Middle frontal gyrus (tissue), 1 donor: ENCODE results near the gene SLC5A1.
"Not testable (repeated sequence)": the region's sequence is repeated elsewhere in the genome, so short reads cannot be mapped to it uniquely, and the experiment has no call there.

ENCODE experiments used
- DNase-seq: peaks from one replicate; pipeline ENCODE4 v3.0.0-alpha.2; 2015; ENCODE audit warnings: low spot score; ENCODE audit errors: extremely low spot score

Gene SLC5A1

DNA sequence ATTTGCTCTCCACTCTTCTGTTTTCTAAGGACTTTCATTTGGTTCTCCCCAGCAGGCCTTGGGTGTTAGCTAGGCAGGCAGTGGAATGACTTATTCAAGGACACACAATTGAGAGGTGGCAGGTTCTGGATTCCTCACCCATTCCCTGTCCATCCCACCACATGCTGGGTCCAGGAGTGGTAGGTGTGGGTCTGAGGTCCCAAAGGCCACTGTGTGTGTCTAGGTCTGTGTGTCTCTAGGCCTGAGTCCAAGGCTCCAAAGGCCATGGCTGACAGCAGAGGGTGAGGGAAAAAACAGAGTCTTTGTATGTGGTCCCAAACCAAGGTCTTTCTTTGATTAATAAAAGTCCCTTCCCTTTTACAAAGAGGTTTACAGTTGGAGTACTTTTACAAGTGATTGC is 40.8 kb downstream of the SLC5A1 start:
- DNase-seq: no peak

DNA sequence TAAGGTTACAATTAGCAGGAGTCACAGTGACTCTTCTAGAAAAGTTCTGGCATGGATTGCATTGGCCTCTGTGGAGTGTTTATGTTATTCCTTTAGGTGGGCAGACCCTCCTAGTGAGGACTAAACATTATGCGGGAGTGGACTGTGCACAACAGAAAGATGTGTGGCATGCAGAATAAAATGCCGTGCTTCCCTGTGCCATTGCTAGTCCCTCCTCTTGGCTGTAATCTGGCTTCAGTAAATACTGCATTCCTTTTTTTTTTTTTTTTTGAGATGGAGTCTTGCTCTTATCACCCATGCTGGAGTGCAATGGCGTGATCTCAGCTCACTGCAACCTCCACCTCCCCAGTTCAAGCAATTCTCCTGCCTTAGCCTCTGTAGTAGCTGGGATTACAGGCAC is 45.0 kb downstream of the SLC5A1 start:
- no peak for DNase-seq

DNA sequence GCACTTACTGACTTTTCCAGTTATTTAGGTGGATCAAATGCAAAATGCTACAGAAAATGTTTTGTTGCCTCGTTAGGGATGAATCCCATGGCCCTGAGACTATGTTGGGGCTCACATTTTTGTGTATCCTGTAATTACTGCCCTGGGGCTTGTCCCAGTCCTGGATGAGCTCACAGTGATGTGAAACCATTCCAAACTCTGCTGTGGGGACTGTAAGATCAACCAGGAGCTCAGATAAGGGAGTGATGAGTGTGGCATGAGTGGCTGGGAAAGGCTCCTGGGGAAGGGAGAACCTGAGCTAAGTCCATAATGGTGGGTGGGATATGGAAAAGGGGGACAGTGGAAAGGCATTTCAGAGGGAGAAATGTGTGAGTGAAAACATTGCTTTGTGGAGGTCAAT is 54.0 kb downstream of the SLC5A1 start:
- no peak for DNase-seq

GRCh38 chr22:32097881-32098499 is 54.9 kb downstream of the SLC5A1 start:
- no peak for DNase-seq

DNA sequence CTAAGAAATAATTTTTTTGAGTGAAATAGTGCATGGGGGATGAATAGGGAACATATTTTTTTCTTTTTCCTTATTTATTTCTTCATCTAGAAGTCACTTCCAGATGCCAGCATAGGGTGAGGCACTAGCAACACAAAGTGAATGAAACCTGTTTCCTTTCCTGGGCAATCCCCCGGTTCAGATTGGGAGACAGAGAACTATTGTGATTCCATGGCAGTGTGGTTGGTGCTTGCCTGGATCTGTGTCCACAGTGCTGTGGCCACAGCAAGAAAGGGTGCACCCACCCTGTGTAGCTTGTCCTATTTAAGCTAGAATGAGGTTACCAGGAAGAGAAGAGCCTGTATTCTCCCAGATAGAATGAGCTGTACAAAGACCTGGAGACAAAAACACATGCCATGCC is 57.6 kb downstream of the SLC5A1 start:
- DNase-seq: no peak

DNA sequence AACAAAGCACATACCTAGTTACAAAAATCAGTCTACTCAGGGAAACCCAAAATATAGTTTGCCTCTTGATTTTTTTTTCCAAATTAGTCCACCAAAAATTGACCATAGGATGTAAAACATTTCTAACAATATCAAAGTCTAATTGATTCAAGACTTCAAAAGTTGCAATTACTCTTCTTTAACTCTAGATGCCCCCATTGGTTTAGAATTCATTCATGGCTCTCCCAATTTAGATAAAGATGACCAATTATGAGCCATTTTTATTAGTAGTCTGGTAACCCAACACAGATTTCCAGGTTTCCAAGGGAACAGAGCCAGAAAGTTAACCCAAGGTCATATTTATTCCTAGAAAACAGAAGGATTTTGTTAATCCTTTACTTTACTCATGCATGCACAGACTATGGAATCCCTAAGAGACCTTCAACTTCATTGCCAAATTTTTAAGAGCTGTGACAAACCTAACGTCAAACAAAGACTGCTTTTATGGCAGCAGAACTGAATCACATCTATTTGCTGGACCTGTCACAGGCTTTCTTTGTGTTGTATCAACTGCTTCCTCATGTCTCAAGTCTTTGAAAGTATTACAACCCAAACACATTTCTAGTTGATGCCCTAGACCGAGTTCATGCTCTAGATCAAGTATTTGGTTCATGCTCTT is 60.7 kb downstream of the SLC5A1 start:
- DNase-seq: no peak

- no peak for DNase-seq
Measured at GRCh38 chr22:32106930-32107329, 63.9 kb downstream of the SLC5A1 start.

DNA sequence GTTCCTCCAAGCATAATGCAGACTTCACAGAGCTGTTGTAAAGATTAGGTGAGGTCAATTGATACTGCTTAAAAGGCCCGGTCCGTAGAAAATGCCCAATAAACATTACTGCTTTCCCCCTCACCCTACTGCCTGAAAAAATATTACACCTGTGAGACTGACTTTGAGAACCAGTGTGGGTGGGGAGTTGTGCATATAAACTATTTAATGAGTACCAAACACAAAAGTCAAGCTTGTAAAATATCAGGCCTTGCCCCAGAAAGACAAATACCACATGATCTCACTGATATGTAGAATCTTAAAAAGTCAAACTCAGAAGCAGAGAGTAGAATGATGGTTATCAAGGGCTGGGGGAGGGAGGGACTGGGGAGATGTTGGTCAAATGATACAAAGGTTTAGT is 69.3 kb downstream of the SLC5A1 start:
- DNase-seq: no peak

DNA sequence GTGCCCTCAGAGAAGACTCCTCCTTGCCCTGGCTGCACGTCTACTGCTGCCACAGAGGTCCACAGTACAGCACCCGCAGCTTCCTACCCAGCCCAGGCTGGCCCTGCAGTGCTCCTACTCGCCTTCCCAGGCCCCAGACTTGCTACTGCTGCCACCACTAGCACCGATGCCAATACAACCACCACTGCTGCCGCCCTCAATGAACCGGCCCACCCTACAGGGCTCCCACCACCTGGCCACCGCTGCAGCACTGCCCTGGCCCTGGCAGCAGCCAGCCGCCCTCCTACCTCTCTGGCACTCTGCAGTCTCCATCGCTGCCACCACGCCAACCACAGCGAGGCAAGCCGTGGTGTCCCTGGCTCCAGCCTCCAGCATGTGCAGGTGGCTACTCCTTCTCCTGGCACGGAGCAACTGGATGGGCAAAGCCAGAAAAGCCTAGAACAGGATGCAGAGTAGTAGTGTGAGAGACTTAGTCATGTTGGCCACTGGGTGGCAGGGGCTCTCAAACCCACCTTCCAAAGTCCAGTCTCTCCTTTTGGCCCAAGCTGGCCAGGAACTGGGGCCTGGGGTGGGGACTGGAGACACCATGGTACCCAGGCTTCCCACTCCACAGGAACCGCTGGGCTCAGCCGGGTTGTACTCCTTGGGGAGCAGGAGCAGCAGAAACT is 76.6 kb downstream of the SLC5A1 start:
- no peak for DNase-seq

GRCh38 chr22:32120603-32121002 is 77.5 kb downstream of the SLC5A1 start:
- no peak for DNase-seq

DNA sequence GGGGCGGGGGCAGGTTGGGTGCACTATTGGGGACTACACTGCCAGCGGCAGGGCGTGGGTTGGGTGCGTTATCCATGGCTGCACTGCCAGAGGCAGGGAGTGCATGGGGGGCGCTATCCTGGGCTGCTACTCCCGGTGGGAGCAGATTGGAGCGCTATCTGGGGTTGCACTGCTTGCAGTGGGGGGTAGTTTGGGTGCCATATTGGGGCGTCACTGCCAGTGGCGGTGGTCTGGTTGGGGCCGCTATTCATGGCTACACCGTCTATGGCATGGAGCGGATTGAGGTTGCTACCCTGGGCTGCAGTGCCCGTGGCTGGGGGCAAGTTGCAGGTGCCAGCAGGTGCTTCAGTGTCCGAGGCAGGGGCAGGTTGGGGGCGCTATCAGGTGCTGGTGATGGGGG is 79.8 kb downstream of the SLC5A1 start:
- no peak for DNase-seq

DNA sequence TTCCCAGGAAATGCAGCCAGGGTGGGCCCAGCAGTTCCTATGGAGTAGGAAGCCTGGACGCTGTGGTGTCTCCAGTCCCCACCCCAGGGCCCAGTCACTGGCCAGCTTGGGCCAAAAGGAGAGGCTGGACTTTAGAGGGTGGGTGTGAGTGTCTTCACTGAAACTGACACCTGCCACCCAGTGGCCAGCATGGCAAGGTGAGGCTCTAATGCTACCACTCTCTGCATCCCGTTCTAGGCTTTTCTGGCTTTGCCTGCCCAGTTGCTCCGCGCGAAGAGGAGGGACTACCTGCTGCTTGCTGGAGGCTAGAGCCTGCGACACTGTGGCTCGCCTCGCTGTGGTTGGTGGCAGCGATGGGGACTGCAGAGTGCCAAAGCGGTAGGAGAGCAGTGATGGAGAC is 80.6 kb downstream of the SLC5A1 start:
- no peak for DNase-seq

- DNase-seq: no peak
Measured at GRCh38 chr22:32127904-32128303, 84.8 kb downstream of the SLC5A1 start.

GRCh38 chr22:32130464-32130863 is 87.4 kb downstream of the SLC5A1 start:
- DNase-seq: no peak

- DNase-seq: no peak
Measured at GRCh38 chr22:32132126-32132525, 89.1 kb downstream of the SLC5A1 start.

DNA sequence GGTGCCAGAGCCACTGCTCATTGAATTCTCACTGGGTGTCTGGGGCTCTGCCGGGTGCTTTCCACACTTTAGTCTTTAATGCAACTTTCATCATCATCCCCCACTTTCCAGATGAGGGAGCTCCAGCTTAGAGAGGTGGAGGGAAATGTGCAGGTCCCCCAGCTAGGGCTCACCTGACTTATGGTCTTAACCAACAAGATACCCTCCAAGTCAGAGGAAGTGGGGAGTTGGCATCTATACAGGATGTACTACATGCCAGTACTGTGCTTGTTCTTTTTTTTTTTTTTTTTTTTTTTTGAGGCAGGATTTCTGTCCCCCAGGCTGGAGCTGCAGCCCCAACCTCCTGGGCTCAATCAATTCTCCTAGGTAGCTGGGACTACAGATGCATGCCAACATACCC is 89.7 kb downstream of the SLC5A1 start:
- DNase-seq: no peak

- DNase-seq: not testable (repeated sequence)
Measured at GRCh38 chr22:32134796-32135195, 91.7 kb downstream of the SLC5A1 start.

DNA sequence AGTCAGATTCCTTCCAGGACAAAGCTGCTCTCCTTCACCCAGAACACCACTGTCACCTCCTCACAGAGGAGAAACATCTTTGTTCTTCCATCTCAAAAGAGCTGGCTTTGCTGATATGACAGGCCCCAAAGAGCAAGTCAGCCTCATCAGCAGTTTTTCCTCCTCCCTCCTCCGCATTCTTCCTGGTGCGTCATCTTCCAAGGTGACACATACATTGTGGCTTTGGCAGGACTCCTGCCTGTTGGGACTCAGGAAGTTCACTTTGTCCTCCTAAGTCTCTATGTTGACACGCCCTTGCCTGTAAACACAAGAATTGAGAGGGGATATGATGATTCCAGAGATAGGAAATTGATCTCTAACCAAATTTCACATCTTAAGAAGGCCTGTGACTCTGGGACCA is 92.9 kb downstream of the SLC5A1 start:
- not testable (repeated sequence) for DNase-seq

DNA sequence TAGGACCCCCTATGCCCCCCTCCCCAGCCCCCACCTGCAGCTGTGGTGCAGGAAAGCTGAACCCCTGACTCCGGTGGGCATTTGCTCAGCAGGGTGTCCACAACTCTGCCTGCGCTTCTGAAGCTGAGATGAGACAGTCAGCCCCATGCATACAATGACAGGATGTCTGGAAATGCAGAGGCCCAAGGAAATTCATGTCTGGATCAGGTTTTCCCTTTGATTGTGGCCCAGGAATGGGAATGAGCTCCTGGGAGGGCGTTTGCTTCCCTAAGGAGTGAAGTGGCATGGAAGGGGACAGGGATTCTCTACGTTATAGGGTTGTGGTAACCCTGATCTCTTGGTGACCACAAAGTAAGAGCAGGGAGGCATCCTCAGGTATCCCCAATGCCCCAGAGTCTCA is 93.8 kb downstream of the SLC5A1 start:
- not testable (repeated sequence) for DNase-seq

GRCh38 chr22:32137731-32138324 is 94.8 kb downstream of the SLC5A1 start:
- DNase-seq: not testable (repeated sequence)

- DNase-seq: not testable (repeated sequence)
Measured at GRCh38 chr22:32138576-32138975, 95.5 kb downstream of the SLC5A1 start.

GRCh38 chr22:32140688-32141087 is 97.6 kb downstream of the SLC5A1 start:
- not testable (repeated sequence) for DNase-seq
